Omental fat pad (tissue), 4 donors: ENCODE data around the gene FSIP1. TPM values are rescaled to one million over a fixed set of nuclear protein-coding genes. Genes with fewer than 3 reads are reported as not detected.

Source experiments
- ATAC-seq: fragments of 150-250 bp; one replicate; pipeline ENCODE4 v1.9.1; 2016; ENCODE audit warnings: mild to moderate bottlenecking, moderate library complexity; ENCODE audit not compliant: low FRiP score
- DNase-seq: peaks from one replicate; pipeline ENCODE4 v3.0.0-alpha.2; 2019; ENCODE audit warnings: low spot score
- CTCF ChIP-seq, 3 donors: fragments of 450-650 bp; IDR thresholded peaks; one replicate each; pipeline ENCODE4 v1.5.1; 2016 to 2017; ENCODE audit warnings: antibody characterized with exemption in 3 of 3, mild to moderate bottlenecking in 3 of 3, moderate library complexity in 2 of 3
- total RNA-seq, 4 donors: library from RNA; depleted of rRNA; stranded (reverse); fragments of >200 nt; gene quantifications; one replicate each; pipeline ENCODE4 v1.1.0, GENCODE V29; 2016

Gene FSIP1
- total RNA-seq, 4 donors from 2014 or later = 0.32 to 0.48 (median 0.41) TPM

GRCh38 chr15:39553947-39554693 is 228.5 kb downstream of the FSIP1 start:
- no peak for ATAC-seq
- no peak for TF ChIP-seq CTCF (IDR thresholded peaks at IDR 0.05)
- no peak for DNase-seq

- DNase-seq (no peak), ATAC-seq (no peak)
These were observed 230.1 kb downstream of the FSIP1 start for GRCh38 chr15:39552556-39552955.

GRCh38 chr15:39551476-39551875 is 231.2 kb downstream of the FSIP1 start:
- DNase-seq (no peak), ATAC-seq (no peak)
- no peak for TF ChIP-seq CTCF (IDR thresholded peaks at IDR 0.05)

More at GRCh38 chr15:39552556-39552955, 230.1 kb downstream of the FSIP1 start:
- TF ChIP-seq CTCF (IDR thresholded peaks at IDR 0.05) = no peak

Other genes starting within 250 kb of the FSIP1 start
- 1,000 to 10,000 TPM in 3 of 4 donors, 100 to 1,000 TPM in 1; 690 to 4,169 (median 2,356) TPM for gene THBS1, start 201.8 kb downstream of the FSIP1 start, total RNA-seq
- 10 to 100 TPM in 2 of 4 donors, 1 to 10 TPM in 2; 5.6 to 23.9 (median 11.7) TPM for gene GPR176, start 137.4 kb upstream of the FSIP1 start, total RNA-seq
- gene EIF2AK4, start 151.3 kb upstream of the FSIP1 start, total RNA-seq = 10 to 100 TPM; 46.0 to 60.5 (median 51.6) TPM